ENCODE data around the gene DUOXA1. TPM values are rescaled to one million over a fixed set of nuclear protein-coding genes. Genes with fewer than 3 reads are reported as not detected.
A peak's percentile ranks its signal among the peaks of the same experiment; 100 is the strongest.

Gene DUOXA1
- total RNA-seq, 6 experiments from 2014 or later, result not detected

GRCh38 chr15:45112591-45113379, 16.9 kb downstream of the DUOXA1 start:
- no peak overlapping the region for H3K27ac ChIP-seq
- no peak for DNase-seq
- no peaks in the 10 kb centered on the region for H3K9me3 ChIP-seq
- no peaks in the 10 kb centered on the region for H3K36me3 ChIP-seq
- WGBS (ENCODE audit: insufficient coverage, low coverage, low lambda C conversion rate, missing lambda C conversion rate), result 6% methylated on average over 14 of the region's 58 CpGs
- peaks cover 0 to 10% (median 2%) of the 10 kb centered on the region in 4 donors for H3K4me1 ChIP-seq
- ATAC-seq, result peak in 1 of 4 donors; percentile 18
- intact Hi-C loops (cut with DNase I), result loop anchor here in 1 of 2 donors (10.0 kb wide), 1 partner anchor 148 kb away; no protein-coding TSS in a partner anchor
- TF ChIP-seq POLR2A (IDR thresholded peaks at IDR 0.05) (no peak), CTCF (IDR thresholded peaks at IDR 0.05) (no peak)
- peaks cover 4 to 13% of the 10 kb centered on the region in 2 donors for H3K27me3 ChIP-seq
- no peak overlapping the region for H3K4me3 ChIP-seq

GRCh38 chr15:45112143-45112590, 17.5 kb downstream of the DUOXA1 start:
- 26% methylated on average over 4 of the region's 13 CpGs for WGBS (ENCODE audit: insufficient coverage, low coverage, low lambda C conversion rate, missing lambda C conversion rate)
- H3K9me3 ChIP-seq, result no peaks in the 10 kb centered on the region
- no peaks in the 10 kb centered on the region for H3K36me3 ChIP-seq
- peaks cover 0 to 7% (median 2%) of the 10 kb centered on the region in 4 donors for H3K4me1 ChIP-seq
- TF ChIP-seq CTCF (IDR thresholded peaks at IDR 0.05) (no peak), POLR2A (IDR thresholded peaks at IDR 0.05) (no peak)
- no peak for ATAC-seq
- intact Hi-C loops (cut with DNase I), result loop anchor here in 1 of 2 donors (10.0 kb wide), 1 partner anchor 147 kb away; no protein-coding TSS in a partner anchor
- H3K27ac ChIP-seq, result no peak overlapping the region
- no peak for DNase-seq
- H3K27me3 ChIP-seq, result peaks cover 2 to 13% of the 10 kb centered on the region in 2 donors
- H3K4me3 ChIP-seq, result no peak overlapping the region

GRCh38 chr15:45111390-45112142, 18.1 kb downstream of the DUOXA1 start:
- DNase-seq (no peak), ATAC-seq (peak in 3 of 4 donors; percentile 16 to 24 (median 21))
- intact Hi-C loops (cut with DNase I), result loop anchor here in 1 of 2 donors (10.0 kb wide), 1 partner anchor 147 kb away; no protein-coding TSS in a partner anchor

More at GRCh38 chr15:45111390-45112142, 18.1 kb downstream of the DUOXA1 start:
- no peak for TF ChIP-seq POLR2A (IDR thresholded peaks at IDR 0.05)
- TF ChIP-seq CTCF (IDR thresholded peaks at IDR 0.05), result no peak
- no peaks in the 10 kb centered on the region for H3K36me3 ChIP-seq
- WGBS (ENCODE audit: insufficient coverage, low coverage, low lambda C conversion rate, missing lambda C conversion rate), result 0% methylated on average over 1 of the region's 71 CpGs
- no peak overlapping the region for H3K4me3 ChIP-seq
- no peaks in the 10 kb centered on the region for H3K9me3 ChIP-seq
- no peak overlapping the region for H3K27ac ChIP-seq
- peaks cover 0 to 7% (median 0%) of the 10 kb centered on the region in 4 donors for H3K4me1 ChIP-seq
- H3K27me3 ChIP-seq, result peaks cover 0 to 7% of the 10 kb centered on the region in 2 donors
